IMR-90 (cell line): Measurements from ENCODE around the gene NRXN2. TPM values are rescaled to one million over a fixed set of nuclear protein-coding genes. Genes with fewer than 3 reads are reported as not detected.

Experiments
- ATAC-seq: fragments of 200-7000 bp; cut with Tn5 transposase; 2 replicates; pipeline ENCODE4 v1.9.1; 2020; ENCODE audit warnings: low read depth, mild to moderate bottlenecking, moderate library complexity
- BruUV-seq: library from RNA; stranded (reverse); fragments of 400-500 nt; replicated peaks from 2 replicates; lab custom pipeline; 2021; lab: Mats Ljungman, UMichigan
- CTCF ChIA-PET: fragments of 300-600 bp; formaldehyde crosslinking; extraction: SDS; loops from one replicate; lab custom pipeline; 2021; ENCODE audit warnings: antibody characterized with exemption; lab: Yijun Ruan, JAX
- POLR2A ChIA-PET: fragments of 300-600 bp; sonication (Branson Sonifier 250); formaldehyde crosslinking; loops from one replicate; lab custom pipeline; 2022; ENCODE audit warnings: antibody characterized with exemption; ENCODE audit not compliant: unreplicated experiment; lab: Charles Lee
- DNase-seq: peaks from one replicate; pipeline ENCODE4 v3.0.0; 2013
- H2AFZ ChIP-seq: replicated peaks from 2 replicates; pipeline ENCODE3; 2013; ENCODE audit warnings: low read length, mild to moderate bottlenecking; ENCODE audit not compliant: poor library complexity
- H2AK5ac ChIP-seq: 2 replicates; pipeline ENCODE4 v1.6.1; 2013; ENCODE audit warnings: low read depth, low read length, inconsistent platforms
- H2AK9ac ChIP-seq: replicated peaks from 2 replicates; pipeline ENCODE3; 2013; ENCODE audit warnings: mild to moderate bottlenecking, low read depth, low read length, moderate library complexity; ENCODE audit not compliant: poor library complexity
- H2BK120ac ChIP-seq: 2 replicates; pipeline ENCODE4 v1.6.1; 2013; ENCODE audit warnings: low read depth, low read length, inconsistent platforms
- H2BK15ac ChIP-seq: 3 replicates; pipeline ENCODE4 v1.6.1; 2013; ENCODE audit warnings: low read depth, low read length, inconsistent platforms
- H2BK20ac ChIP-seq: 2 replicates; pipeline ENCODE4 v1.6.1; 2013; ENCODE audit warnings: low read depth, mild to moderate bottlenecking, inconsistent platforms, low read length, moderate library complexity
- H2BK5ac ChIP-seq: 2 replicates; pipeline ENCODE4 v1.6.1; 2013; ENCODE audit warnings: mild to moderate bottlenecking, low read depth, low read length, inconsistent platforms; ENCODE audit not compliant: poor library complexity, severe bottlenecking
- H3K14ac ChIP-seq: replicated peaks from 2 replicates; pipeline ENCODE4 v1.6.1; 2013; ENCODE audit warnings: low read depth, low read length, inconsistent platforms
- H3K18ac ChIP-seq: 2 replicates; pipeline ENCODE4 v1.6.1; 2013; ENCODE audit warnings: low read depth, low read length, control low read depth
- H3K23ac ChIP-seq: 2 replicates; pipeline ENCODE4 v1.6.1; 2013; ENCODE audit warnings: low read depth, low read length, inconsistent platforms
- H3K27ac ChIP-seq: 2 replicates; pipeline ENCODE4 v1.5.1; 2013; ENCODE audit warnings: mild to moderate bottlenecking, control low read depth, low read length; ENCODE audit not compliant: insufficient read depth
- H3K27me3 ChIP-seq: 2 replicates; pipeline ENCODE4 v1.6.1; 2013; ENCODE audit warnings: low read length; ENCODE audit not compliant: control insufficient read depth, insufficient read depth
- H3K36me3 ChIP-seq: 2 replicates; pipeline ENCODE4 v1.6.1; 2013; ENCODE audit warnings: low read length, mixed read lengths; ENCODE audit not compliant: control insufficient read depth, insufficient read depth
- H3K4ac ChIP-seq: 2 replicates; pipeline ENCODE4 v1.6.1; 2013; ENCODE audit warnings: low read depth, low read length, inconsistent platforms
- H3K4me1 ChIP-seq: 2 replicates; pipeline ENCODE4 v1.6.1; 2013; ENCODE audit warnings: low read length, mixed read lengths; ENCODE audit not compliant: control insufficient read depth, insufficient read depth
- H3K4me2 ChIP-seq: 2 replicates; pipeline ENCODE4 v1.6.1; 2013; ENCODE audit warnings: low read depth, mild to moderate bottlenecking, control low read depth, low read length, moderate library complexity
- H3K4me3 ChIP-seq: 2 replicates; pipeline ENCODE4 v1.5.1; 2013; ENCODE audit warnings: low read depth, mild to moderate bottlenecking, control low read depth, low read length, moderate library complexity; ENCODE audit not compliant: insufficient read depth
- H3K56ac ChIP-seq: 2 replicates; pipeline ENCODE4 v1.6.1; 2013; ENCODE audit warnings: low read length, inconsistent platforms; ENCODE audit not compliant: insufficient read depth; ENCODE audit errors: extremely low read depth
- H3K79me1 ChIP-seq, 2 experiments: 2 replicates each; pipeline ENCODE4 v1.6.1; 2013; ENCODE audit warnings: low read length in 2 of 2, inconsistent platforms in 1 of 2, low read depth in 1 of 2
- H3K9ac ChIP-seq: 2 replicates; pipeline ENCODE4 v1.6.1; 2013; ENCODE audit warnings: low read depth, low read length, control low read depth
- H3K9me1 ChIP-seq: 2 replicates; pipeline ENCODE4 v1.6.1; 2013; ENCODE audit warnings: low read length, inconsistent platforms; ENCODE audit not compliant: insufficient read depth
- H3K9me3 ChIP-seq: 2 replicates; pipeline ENCODE4 v1.6.1; 2013; ENCODE audit warnings: low read length; ENCODE audit not compliant: control insufficient read depth, insufficient read depth
- H4K20me1 ChIP-seq: 2 replicates; pipeline ENCODE4 v1.6.1; 2013; ENCODE audit warnings: low read length, inconsistent platforms; ENCODE audit not compliant: insufficient read depth
- H4K5ac ChIP-seq: 2 replicates; pipeline ENCODE4 v1.6.1; 2013; ENCODE audit warnings: mild to moderate bottlenecking, low read depth, low read length, control low read depth
- H4K8ac ChIP-seq, 2 experiments: 2 replicates each; pipeline ENCODE4 v1.6.1; 2013; ENCODE audit warnings: low read depth in 2 of 2, low read length in 2 of 2, control low read depth in 1 of 2, inconsistent platforms in 1 of 2
- H4K91ac ChIP-seq: 2 replicates; pipeline ENCODE4 v1.6.1; 2013; ENCODE audit warnings: low read depth, low read length, inconsistent platforms; ENCODE audit not compliant: insufficient read depth
- BHLHE40 ChIP-seq: fragments of 150-350 bp; IDR thresholded peaks from 2 replicates; pipeline ENCODE4 v1.6.1; 2016; ENCODE audit warnings: mild to moderate bottlenecking, low read depth, low read length
- CEBPB ChIP-seq: IDR thresholded peaks from 2 replicates; pipeline ENCODE4 v1.6.1; 2012; ENCODE audit warnings: low read depth, low read length, improper control_type of control experiment
- CHD1 ChIP-seq: IDR thresholded peaks from 2 replicates; pipeline ENCODE4 v1.6.1; 2012; ENCODE audit warnings: low read depth, low read length, improper control_type of control experiment
- FOS ChIP-seq: fragments of 150-350 bp; IDR thresholded peaks from 2 replicates; pipeline ENCODE4 v1.6.1; 2016; ENCODE audit warnings: low read depth, low read length
- MAZ ChIP-seq: IDR thresholded peaks from 2 replicates; pipeline ENCODE4 v1.6.1; 2012; ENCODE audit warnings: low read depth, mild to moderate bottlenecking, low read length, improper control_type of control experiment, moderate library complexity, borderline replicate concordance
- MXI1 ChIP-seq: IDR thresholded peaks from 2 replicates; pipeline ENCODE4 v1.6.1; 2012; ENCODE audit warnings: low read depth, mild to moderate bottlenecking, low read length, moderate library complexity, borderline replicate concordance
- NFE2L2 ChIP-seq: fragments of 150-350 bp; IDR thresholded peaks from 2 replicates; pipeline ENCODE4 v1.6.1; 2016; ENCODE audit warnings: low read depth, mild to moderate bottlenecking, low read length
- RAD21 ChIP-seq: IDR thresholded peaks from 2 replicates; pipeline ENCODE4 v1.6.1; 2012; ENCODE audit warnings: low read length, improper control_type of control experiment
- RCOR1 ChIP-seq: IDR thresholded peaks from 2 replicates; pipeline ENCODE4 v1.6.1; 2012; ENCODE audit warnings: mild to moderate bottlenecking, low read length, improper control_type of control experiment; ENCODE audit not compliant: insufficient replicate concordance
- RFX5 ChIP-seq: IDR thresholded peaks from 2 replicates; pipeline ENCODE4 v1.8.0; 2012; ENCODE audit warnings: low read depth, mild to moderate bottlenecking, low read length, moderate library complexity
- SMC3 ChIP-seq: fragments of 150-350 bp; IDR thresholded peaks from 2 replicates; pipeline ENCODE4 v1.6.1; 2016; ENCODE audit warnings: low read depth, mild to moderate bottlenecking, antibody characterized with exemption, low read length, moderate library complexity
- USF2 ChIP-seq: fragments of 150-350 bp; IDR thresholded peaks from 2 replicates; pipeline ENCODE4 v1.6.1; 2017; ENCODE audit warnings: mild to moderate bottlenecking, antibody characterized with exemption, low read length, low read depth
- WGBS, 2 experiments: methylation state at CpG; one replicate each; pipeline versions ENCODE4 v1.1.5 to v1.1.7; 2013; ENCODE audit warnings: missing lambda C conversion rate in 2 of 2; ENCODE audit not compliant: insufficient read length in 1 of 2; ENCODE audit errors: extremely low coverage in 2 of 2; 5-methylcytosine and 5-hydroxymethylcytosine counted together
- dilution Hi-C: fragments of 300-500 bp; cut with HindIII; formaldehyde crosslinking; loops from one replicate; pipeline ENCODE4 v1.14.3; 2018; ENCODE audit warnings: low sequenced_read_pairs; ENCODE audit not compliant: unreplicated experiment
- in situ Hi-C: fragments of 300-500 bp; cut with MboI; formaldehyde crosslinking; loops from 3 replicates; pipeline ENCODE4 v1.14.3; 2019; ENCODE audit warnings: low sequenced_read_pairs, inconsistent platforms, mixed read lengths
- intact Hi-C: fragments of 100-400 bp; cut with micrococcal nuclease; formaldehyde crosslinking; loops from 2 replicates; pipeline ENCODE4 v1.10.0; 2022
- polyA plus RNA-seq, 3 experiments: library from polyadenylated mRNA; depleted of rRNA; stranded (reverse); fragments of >200 nt; gene quantifications; 2 replicates each; pipeline ENCODE4 v1.2.3, GENCODE V29; 2012; ENCODE audit warnings: low replicate concordance in 1 of 3
- total RNA-seq: library from RNA; depleted of rRNA; stranded (reverse); fragments of >200 nt; gene quantifications from 2 replicates; pipeline ENCODE4 v1.2.3, GENCODE V29; 2012
- TF ChIP-seq, protein P1 (sequence below): fragments of 150-350 bp; IDR thresholded peaks from 2 replicates; pipeline ENCODE4 v1.6.1; 2016; ENCODE audit warnings: low read depth, mild to moderate bottlenecking, low read length, moderate library complexity, borderline replicate concordance

Gene NRXN2
- total and polyA plus RNA-seq, 2 of the 4 experiments (the other 2 are of a cell fraction) = 0.18 to 0.22 TPM

GRCh38 chr11:64561984-64562722, 160.8 kb downstream of the NRXN2 start:
- Histone ChIP-seq H3K9ac (no peak overlapping the region), H3K4ac (no peak overlapping the region), H3K18ac (no peak overlapping the region), H2BK20ac (no peak overlapping the region), H4K5ac (no peak overlapping the region), H3K4me3 (no peak overlapping the region), H2AFZ (peak overlapping the region; percentile 3), H2BK5ac (no peak overlapping the region), H3K79me1 (no peaks in the 10 kb centered on the region), H3K9me1 (no peaks in the 10 kb centered on the region), H2AK5ac (no peak overlapping the region), H3K36me3 (no peaks in the 10 kb centered on the region), H4K91ac (no peak overlapping the region), H3K9me3 (no peaks in the 10 kb centered on the region), H2AK9ac (no peak overlapping the region), H3K14ac (no peak overlapping the region), H2BK15ac (no peak overlapping the region), H3K56ac (no peak overlapping the region), H3K27ac (no peak overlapping the region), H3K4me2 (no peak overlapping the region), H3K27me3 (peaks cover 21% of the 10 kb centered on the region), H2BK120ac (no peak overlapping the region), H3K23ac (no peak overlapping the region), H4K8ac (no peak overlapping the region), H3K4me1 (no peaks in the 10 kb centered on the region), H4K20me1 (0 out of 2 replicates have a peak, but pooled peaks cover 4% of the 10 kb centered on the region)
- ChIA-PET CTCF (no interaction called here), POLR2A (no interaction called here)
- intact Hi-C loops (no loop called here), in situ Hi-C loops (no loop called here), dilution Hi-C loops (no loop called here)
- no peak for DNase-seq
- TF ChIP-seq NFE2L2 = no peak
- no peak for TF ChIP-seq CHD1
- TF ChIP-seq MAZ = no peak
- no peak for TF ChIP-seq RAD21
- no peak for TF ChIP-seq RCOR1
- no peak for TF ChIP-seq FOS
- TF ChIP-seq USF2 = no peak
- TF ChIP-seq MXI1 = no peak
- TF ChIP-seq BHLHE40 = no peak
- TF ChIP-seq, protein P1, sequence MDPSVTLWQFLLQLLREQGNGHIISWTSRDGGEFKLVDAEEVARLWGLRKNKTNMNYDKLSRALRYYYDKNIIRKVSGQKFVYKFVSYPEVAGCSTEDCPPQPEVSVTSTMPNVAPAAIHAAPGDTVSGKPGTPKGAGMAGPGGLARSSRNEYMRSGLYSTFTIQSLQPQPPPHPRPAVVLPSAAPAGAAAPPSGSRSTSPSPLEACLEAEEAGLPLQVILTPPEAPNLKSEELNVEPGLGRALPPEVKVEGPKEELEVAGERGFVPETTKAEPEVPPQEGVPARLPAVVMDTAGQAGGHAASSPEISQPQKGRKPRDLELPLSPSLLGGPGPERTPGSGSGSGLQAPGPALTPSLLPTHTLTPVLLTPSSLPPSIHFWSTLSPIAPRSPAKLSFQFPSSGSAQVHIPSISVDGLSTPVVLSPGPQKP = no peak
- TF ChIP-seq SMC3 = no peak
- no peak for TF ChIP-seq RFX5
- TF ChIP-seq CEBPB = no peak
- BruUV-seq = no TSS peak
- ATAC-seq = no peak
- WGBS, 2 experiments = 80% methylated on average over 3 of the region's 29 CpGs; no CpG with 5 or more reads in 1 of the 2 experiments
